ENCODE data around the gene THSD4.

DNA sequence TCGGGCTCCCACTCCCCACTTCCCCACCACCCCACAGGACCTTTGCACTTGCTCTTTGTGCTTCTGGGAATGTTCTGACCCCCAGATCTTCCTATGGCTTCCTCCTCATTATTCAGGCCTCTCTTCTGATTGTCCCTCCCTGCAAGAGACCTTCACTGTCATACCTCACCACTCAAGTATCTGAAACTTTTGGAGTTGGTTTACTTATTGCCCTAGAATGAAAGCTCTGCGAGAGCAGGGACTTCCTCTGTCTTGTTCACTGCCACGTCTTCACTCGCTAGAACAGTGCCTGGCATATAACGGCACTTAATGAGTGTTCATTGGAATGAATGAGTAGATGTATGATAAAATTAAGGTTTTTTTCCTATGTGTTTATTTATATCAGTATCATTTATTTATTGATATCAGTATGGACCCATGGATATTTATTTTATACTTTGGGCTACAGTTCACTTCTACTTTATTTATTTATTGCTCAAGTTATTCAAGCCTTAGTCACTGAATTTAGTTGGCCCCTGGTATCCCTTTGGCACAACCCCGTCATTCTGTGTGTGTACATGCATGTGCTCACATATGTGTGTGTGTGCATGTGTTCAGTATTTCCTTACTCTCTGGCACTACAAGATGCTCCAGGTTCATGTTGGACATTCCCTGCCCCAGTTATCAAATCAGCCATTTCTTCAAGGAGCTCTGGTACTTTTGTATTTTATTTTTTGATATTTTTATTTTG, 197.6 kb downstream of the THSD4 start:
- no peak for TF ChIP-seq CEBPB (IDR thresholded peaks at IDR 0.05; ENCODE audit: low read depth, low read length)
- TF ChIP-seq, protein P1, sequence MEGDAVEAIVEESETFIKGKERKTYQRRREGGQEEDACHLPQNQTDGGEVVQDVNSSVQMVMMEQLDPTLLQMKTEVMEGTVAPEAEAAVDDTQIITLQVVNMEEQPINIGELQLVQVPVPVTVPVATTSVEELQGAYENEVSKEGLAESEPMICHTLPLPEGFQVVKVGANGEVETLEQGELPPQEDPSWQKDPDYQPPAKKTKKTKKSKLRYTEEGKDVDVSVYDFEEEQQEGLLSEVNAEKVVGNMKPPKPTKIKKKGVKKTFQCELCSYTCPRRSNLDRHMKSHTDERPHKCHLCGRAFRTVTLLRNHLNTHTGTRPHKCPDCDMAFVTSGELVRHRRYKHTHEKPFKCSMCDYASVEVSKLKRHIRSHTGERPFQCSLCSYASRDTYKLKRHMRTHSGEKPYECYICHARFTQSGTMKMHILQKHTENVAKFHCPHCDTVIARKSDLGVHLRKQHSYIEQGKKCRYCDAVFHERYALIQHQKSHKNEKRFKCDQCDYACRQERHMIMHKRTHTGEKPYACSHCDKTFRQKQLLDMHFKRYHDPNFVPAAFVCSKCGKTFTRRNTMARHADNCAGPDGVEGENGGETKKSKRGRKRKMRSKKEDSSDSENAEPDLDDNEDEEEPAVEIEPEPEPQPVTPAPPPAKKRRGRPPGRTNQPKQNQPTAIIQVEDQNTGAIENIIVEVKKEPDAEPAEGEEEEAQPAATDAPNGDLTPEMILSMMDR (IDR thresholded peaks at IDR 0.05; ENCODE audit: control extremely low read depth in 1 of 3, insufficient read depth in 1 of 3, low read depth in 1 of 3, low read length in 3 of 3), result no peak
- no peak for TF ChIP-seq POLR2AphosphoS5 (IDR thresholded peaks at IDR 0.05; ENCODE audit: low read depth, low read length)
- TF ChIP-seq, protein P2, sequence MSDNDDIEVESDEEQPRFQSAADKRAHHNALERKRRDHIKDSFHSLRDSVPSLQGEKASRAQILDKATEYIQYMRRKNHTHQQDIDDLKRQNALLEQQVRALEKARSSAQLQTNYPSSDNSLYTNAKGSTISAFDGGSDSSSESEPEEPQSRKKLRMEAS (IDR thresholded peaks at IDR 0.05), result no peak
- TF ChIP-seq, protein P3, sequence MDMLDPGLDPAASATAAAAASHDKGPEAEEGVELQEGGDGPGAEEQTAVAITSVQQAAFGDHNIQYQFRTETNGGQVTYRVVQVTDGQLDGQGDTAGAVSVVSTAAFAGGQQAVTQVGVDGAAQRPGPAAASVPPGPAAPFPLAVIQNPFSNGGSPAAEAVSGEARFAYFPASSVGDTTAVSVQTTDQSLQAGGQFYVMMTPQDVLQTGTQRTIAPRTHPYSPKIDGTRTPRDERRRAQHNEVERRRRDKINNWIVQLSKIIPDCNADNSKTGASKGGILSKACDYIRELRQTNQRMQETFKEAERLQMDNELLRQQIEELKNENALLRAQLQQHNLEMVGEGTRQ (IDR thresholded peaks at IDR 0.05; ENCODE audit: low read length), result no peak
- TF ChIP-seq, protein P4, sequence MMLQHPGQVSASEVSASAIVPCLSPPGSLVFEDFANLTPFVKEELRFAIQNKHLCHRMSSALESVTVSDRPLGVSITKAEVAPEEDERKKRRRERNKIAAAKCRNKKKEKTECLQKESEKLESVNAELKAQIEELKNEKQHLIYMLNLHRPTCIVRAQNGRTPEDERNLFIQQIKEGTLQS (IDR thresholded peaks at IDR 0.05; ENCODE audit: insufficient read depth, low read depth, low read length), result no peak
- TF ChIP-seq EP300 (IDR thresholded peaks at IDR 0.05; ENCODE audit: borderline replicate concordance in 1 of 2, low read depth in 2 of 2, low read length in 2 of 2), result no peak

Data from H1 (cell line).